Upper lobe of left lung (tissue), 4 donors: ENCODE data around the gene UQCRFS1.

Experiments
- CTCF ChIP-seq, 6 experiments: fragments of 450-650 bp in 4 of 6; fragments of 200-600 bp in 2 of 6; sonication (generic) in 2 of 6; IDR thresholded peaks; one replicate each; pipeline ENCODE4 v1.5.1; 2016 to 2019; ENCODE audit warnings: antibody characterized with exemption in 6 of 6
- EP300 ChIP-seq, 4 donors: sonication (generic); formaldehyde crosslinking; IDR thresholded peaks; one replicate each; pipeline ENCODE4 v1.5.1; 2017; ENCODE audit warnings: antibody characterized with exemption in 4 of 4, control low read depth in 2 of 4
- POLR2AphosphoS5 ChIP-seq, 2 donors: sonication (generic); formaldehyde crosslinking; IDR thresholded peaks; one replicate each; pipeline ENCODE4 v1.5.1; 2017; ENCODE audit warnings: antibody characterized with exemption in 2 of 2

GRCh38 chr19:29171525-29171924, 41.4 kb downstream of the UQCRFS1 start:
- TF ChIP-seq CTCF (IDR thresholded peaks at IDR 0.05) (no peak), POLR2AphosphoS5 (IDR thresholded peaks at IDR 0.05) (no peak), EP300 (IDR thresholded peaks at IDR 0.05) (no peak)
